ENCODE data around the gene MRPS34.
"Not testable (repeated sequence)": the region's sequence is repeated elsewhere in the genome, so short reads cannot be mapped to it uniquely, and the experiment has no call there.

The MRPS34 gene

GRCh38 chr16:1800701-1801100 is 27.8 kb upstream of the MRPS34 start:
- in situ Hi-C loops (cut with HindIII; ENCODE audit: low pct_ligation_motif_present, low pct_unique_long_range_greater_than_20kb, low sequenced_read_pairs), result no loop called here
- no peak for DNase-seq

DNA sequence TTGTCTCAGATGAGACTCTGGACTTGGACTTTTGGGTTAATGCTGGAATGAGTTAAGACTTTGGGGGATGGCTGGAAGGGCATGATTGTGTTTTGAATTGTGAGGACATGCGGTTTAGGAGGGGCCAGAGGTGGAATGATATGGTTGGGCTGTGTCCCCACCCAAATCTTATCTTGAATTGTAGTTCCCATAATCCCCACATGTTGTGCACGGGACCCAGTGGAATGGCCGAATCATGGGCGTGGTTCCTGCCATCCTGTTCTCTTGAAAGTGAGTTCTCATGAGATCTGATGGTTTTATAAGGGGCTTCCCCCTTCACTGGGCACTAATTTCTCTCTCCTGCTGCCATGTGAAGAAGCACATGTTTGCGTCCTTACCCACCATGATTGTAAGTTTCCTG is 26.3 kb upstream of the MRPS34 start:
- DNase-seq; in situ Hi-C loops (cut with HindIII; ENCODE audit: low pct_ligation_motif_present, low pct_unique_long_range_greater_than_20kb, low sequenced_read_pairs): not testable (repeated sequence)

DNA sequence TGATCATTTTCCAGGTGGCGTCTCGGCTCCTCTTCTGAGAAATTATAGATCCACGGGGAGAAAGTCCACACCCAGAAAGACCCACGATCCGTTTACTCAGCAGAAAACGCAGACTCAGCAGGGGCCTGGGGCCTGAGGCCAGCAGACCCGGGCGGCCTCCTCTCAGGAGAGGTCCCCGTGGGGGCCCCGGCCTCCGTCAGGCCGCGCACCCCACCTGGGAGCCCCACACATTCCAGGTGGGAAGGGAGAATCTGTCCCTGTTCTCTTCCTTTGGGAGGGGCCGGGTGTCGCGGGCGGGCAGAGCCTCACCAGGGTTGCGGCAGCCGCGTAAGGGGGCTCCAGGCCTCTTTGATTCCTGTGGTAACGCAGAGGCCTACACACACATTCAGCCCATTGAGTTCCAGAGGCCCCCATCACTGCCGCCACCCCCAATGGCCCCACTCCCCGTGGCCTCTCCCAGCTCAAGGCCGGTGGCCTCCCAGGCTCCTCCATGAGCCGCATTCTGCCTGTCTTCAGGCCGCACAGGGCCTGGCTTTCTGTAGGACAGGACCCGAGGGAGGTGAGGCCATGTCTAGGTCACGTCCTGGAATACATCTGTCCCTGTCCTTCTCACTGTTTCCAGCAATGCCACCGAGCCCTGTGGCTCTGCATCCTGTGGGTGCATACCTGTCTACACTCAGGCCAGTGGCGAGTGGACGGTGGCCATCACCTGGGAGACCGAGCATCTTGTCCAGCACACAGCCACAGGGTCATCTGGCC is 22.2 kb upstream of the MRPS34 start:
- in situ Hi-C loops (cut with HindIII; ENCODE audit: low pct_ligation_motif_present, low pct_unique_long_range_greater_than_20kb, low sequenced_read_pairs), result no loop called here

DNA sequence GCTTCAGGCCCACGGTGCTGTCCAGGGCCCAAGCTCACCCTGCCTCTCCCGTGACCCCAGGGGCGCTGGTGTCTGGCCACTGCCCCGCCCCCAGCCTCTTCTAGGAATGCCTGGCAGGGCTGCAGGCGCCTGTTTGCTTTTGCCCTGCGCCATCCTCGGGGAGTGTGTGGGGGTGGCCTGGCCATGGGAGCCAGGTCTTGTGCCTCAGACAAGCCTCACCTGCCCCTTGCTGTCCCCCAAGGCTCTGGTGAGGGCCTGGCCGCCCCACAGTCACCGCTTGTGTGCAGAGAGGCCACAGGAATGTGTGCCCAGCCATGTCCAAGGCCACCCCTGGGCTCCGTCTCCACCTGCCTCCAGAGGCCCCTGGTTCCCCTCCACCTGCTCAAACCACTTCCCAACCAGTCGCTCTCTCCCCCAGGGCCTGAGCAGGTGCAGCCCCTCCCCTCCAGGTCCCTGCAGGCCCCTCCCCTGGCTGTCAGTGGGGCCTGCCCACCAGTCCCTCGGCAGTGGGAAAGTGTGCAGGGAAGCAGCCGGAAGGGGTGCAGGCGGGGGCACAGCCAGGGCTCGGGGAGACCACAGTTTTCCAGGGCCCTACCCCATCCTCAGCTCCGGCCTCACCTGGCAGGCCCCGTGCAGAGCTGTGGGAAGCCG is 21.4 kb upstream of the MRPS34 start:
- in situ Hi-C loops (cut with HindIII; ENCODE audit: low pct_ligation_motif_present, low pct_unique_long_range_greater_than_20kb, low sequenced_read_pairs), result no loop called here
- DNase-seq, result no peak

More for the DNA sequence above, 22.2 kb upstream of the MRPS34 start:
- no peak for DNase-seq

- in situ Hi-C loops (cut with HindIII; ENCODE audit: low pct_ligation_motif_present, low pct_unique_long_range_greater_than_20kb, low sequenced_read_pairs), result no loop called here
- no peak for DNase-seq
These were observed 20.8 kb upstream of the MRPS34 start, which contains the start of gene IGFALS for GRCh38 chr16:1793578-1794220. Gene IGFALS, minus strand, starts transcription at chr16:1793705. Its CDS starts 53 bp downstream, at chr16:1793652.

GRCh38 chr16:1792836-1793577 is 20.1 kb upstream of the MRPS34 start:
- DNase-seq, result no peak
- in situ Hi-C loops (cut with HindIII; ENCODE audit: low pct_ligation_motif_present, low pct_unique_long_range_greater_than_20kb, low sequenced_read_pairs), result no loop called here

DNA sequence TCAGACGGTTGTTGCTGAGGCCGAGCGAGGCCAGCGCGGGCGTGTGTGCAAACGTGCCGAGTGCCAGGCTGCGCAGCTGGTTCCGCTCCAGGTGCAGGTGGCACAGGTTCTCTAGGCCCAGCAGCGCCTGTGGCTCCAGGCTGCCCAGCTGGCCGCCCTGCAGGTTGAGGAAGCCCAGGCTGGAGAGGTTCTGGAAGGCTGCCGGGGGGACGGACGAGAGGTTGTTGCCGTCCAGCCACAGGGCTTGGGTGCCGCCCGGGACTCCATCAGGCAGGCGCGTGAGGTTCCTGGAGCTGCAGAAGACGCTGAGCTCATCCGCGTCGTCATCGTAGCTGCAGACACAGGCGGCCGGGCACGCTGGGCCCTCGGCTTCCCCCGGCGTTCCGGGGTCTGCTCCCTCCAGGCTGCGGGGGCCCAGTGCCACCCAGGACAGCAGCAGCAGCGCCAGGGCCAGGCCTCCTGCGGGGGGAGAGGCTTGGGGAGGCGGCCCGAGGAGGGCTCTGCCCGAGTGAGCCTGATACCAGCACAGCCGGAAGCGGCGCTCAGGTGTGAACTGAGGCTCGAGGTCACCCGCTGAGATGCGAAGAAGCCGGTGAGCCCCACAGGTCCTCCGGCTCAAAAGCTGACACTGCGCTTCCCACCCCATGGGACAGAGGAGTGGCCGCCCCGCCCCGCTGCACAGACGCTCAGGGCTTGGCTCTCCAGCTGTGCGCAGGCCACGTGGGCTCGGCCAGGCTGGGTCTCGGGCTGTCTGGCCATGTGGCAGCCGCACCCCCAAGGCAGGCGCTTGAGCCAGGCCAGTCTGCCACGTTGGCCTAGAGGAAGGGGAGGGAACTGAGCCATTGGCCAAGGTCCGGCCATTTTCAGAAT is 19.2 kb upstream of the MRPS34 start:
- in situ Hi-C loops (cut with HindIII; ENCODE audit: low pct_ligation_motif_present, low pct_unique_long_range_greater_than_20kb, low sequenced_read_pairs), result no loop called here
- no peak for DNase-seq

- DNase-seq, result no peak
- in situ Hi-C loops (cut with HindIII; ENCODE audit: low pct_ligation_motif_present, low pct_unique_long_range_greater_than_20kb, low sequenced_read_pairs), result no loop called here
These were observed 18.5 kb upstream of the MRPS34 start for GRCh38 chr16:1791256-1791942.

GRCh38 chr16:1790611-1791255 is 17.8 kb upstream of the MRPS34 start:
- no peak for DNase-seq
- in situ Hi-C loops (cut with HindIII; ENCODE audit: low pct_ligation_motif_present, low pct_unique_long_range_greater_than_20kb, low sequenced_read_pairs), result no loop called here

- in situ Hi-C loops (cut with HindIII; ENCODE audit: low pct_ligation_motif_present, low pct_unique_long_range_greater_than_20kb, low sequenced_read_pairs), result no loop called here
- DNase-seq, result no peak
These were observed 17.3 kb upstream of the MRPS34 start for GRCh38 chr16:1790261-1790610.

DNA sequence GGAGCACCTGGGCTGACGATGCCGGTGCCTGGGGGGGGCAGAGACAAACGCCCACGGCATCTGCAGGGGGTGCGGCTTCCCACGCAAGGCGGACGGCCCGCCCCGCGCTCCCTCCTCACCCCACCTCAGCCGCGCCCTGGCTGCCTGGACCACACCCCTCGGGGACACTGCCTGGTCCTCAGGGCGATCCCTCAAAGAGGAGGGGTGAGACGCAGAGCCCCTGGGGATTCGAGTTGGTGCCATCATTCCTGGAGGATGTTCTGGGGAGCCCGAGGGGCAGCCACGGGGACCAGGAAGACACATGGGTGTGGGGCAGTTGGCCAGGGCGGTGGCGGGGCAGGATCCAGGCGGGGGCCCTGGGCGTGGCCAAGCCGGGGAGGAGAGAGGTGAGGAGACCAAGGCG is 16.7 kb upstream of the MRPS34 start:
- in situ Hi-C loops (cut with HindIII; ENCODE audit: low pct_ligation_motif_present, low pct_unique_long_range_greater_than_20kb, low sequenced_read_pairs), result no loop called here
- DNase-seq, result no peak

DNA sequence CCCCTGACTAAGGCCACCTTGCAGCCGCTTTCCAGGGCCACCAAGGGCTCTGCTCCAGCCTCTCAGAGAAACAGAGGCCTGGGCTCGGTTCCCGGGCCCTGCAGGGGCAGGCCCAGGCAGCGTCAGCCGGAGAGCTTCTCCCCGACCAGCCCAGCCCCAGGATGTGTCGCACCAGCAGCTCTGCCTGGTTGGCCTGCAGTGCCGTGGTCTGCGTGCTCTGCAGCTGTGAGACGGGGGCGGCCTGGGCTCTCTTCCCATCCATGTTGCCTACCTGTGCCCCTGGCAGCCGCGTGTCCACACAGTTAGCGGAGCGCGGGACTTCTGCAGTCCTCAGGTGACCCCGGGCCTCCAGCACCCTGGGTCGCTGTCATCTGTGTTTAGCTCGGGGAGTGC is 15.8 kb upstream of the MRPS34 start:
- in situ Hi-C loops (cut with HindIII; ENCODE audit: low pct_ligation_motif_present, low pct_unique_long_range_greater_than_20kb, low sequenced_read_pairs), result no loop called here
- no peak for DNase-seq

GRCh38 chr16:1788095-1788707 is 15.3 kb upstream of the MRPS34 start:
- in situ Hi-C loops (cut with HindIII; ENCODE audit: low pct_ligation_motif_present, low pct_unique_long_range_greater_than_20kb, low sequenced_read_pairs), result no loop called here
- no peak for DNase-seq

DNA sequence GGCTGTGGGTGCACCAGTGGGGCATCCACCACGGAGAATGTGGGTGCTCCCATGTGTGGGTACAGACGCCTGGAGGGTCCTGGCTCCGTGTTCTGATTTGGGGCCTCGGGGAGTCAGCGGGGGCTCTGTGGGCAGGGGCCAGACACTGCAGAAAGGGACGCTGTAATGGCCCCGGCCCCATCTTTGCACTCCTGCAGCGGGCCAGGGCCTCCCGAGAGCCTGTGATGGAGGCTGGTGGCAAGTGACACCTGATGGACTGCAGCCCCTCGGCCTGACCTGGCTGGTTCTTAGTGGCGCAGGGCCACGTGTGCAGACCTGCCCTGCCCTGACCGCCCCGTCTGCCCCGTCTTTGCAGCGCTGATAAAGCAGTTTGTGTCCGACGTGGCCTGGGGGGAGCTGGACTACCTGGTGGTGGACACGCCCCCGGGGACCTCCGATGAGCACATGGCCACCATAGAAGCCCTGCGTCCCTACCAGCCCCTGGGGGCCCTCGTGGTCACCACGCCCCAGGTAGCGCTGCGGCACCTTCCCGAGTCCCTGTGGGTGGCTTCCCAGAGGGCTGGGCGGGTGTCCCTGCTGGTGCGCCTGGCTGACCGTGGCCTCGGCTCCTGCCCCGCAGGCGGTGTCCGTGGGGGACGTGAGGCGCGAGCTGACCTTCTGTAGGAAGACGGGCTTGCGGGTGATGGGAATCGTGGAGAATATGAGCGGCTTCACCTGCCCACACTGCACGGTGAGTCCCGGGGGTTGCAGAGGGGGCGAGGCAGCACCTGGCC is 14.6 kb upstream of the MRPS34 start:
- no peak for DNase-seq
- in situ Hi-C loops (cut with HindIII; ENCODE audit: low pct_ligation_motif_present, low pct_unique_long_range_greater_than_20kb, low sequenced_read_pairs), result no loop called here

GRCh38 chr16:1787056-1787321 is 14.1 kb upstream of the MRPS34 start:
- in situ Hi-C loops (cut with HindIII; ENCODE audit: low pct_ligation_motif_present, low pct_unique_long_range_greater_than_20kb, low sequenced_read_pairs), result no loop called here
- DNase-seq, result no peak

GRCh38 chr16:1786242-1787055 is 13.5 kb upstream of the MRPS34 start:
- DNase-seq, result no peak
- in situ Hi-C loops (cut with HindIII; ENCODE audit: low pct_ligation_motif_present, low pct_unique_long_range_greater_than_20kb, low sequenced_read_pairs), result no loop called here
